HUDEP-2 (cell line): ENCODE measurements around the gene IFNB1.

ENCODE experiments used
- DNase-seq, 76 experiments: peaks; one replicate each; lab custom pipeline; 2025; ENCODE audit not compliant: unreplicated experiment in 76 of 76; lab: John Stamatoyannopoulos, UW

Gene IFNB1

GRCh38 chr9:21070906-21071305, 6.8 kb downstream of the IFNB1 start:
- DNase-seq, result no peak

- peak in 1 of 76 experiments; percentile 19 for DNase-seq
These were observed 7.6 kb downstream of the IFNB1 start for GRCh38 chr9:21070171-21070571.

- DNase-seq, result no peak
These were observed 16.7 kb downstream of the IFNB1 start for GRCh38 chr9:21060919-21061561.

- no peak for DNase-seq
These were observed 20.8 kb downstream of the IFNB1 start for GRCh38 chr9:21056931-21057330.

- no peak for DNase-seq
These were observed 23.9 kb downstream of the IFNB1 start for GRCh38 chr9:21053851-21054250.

DNA sequence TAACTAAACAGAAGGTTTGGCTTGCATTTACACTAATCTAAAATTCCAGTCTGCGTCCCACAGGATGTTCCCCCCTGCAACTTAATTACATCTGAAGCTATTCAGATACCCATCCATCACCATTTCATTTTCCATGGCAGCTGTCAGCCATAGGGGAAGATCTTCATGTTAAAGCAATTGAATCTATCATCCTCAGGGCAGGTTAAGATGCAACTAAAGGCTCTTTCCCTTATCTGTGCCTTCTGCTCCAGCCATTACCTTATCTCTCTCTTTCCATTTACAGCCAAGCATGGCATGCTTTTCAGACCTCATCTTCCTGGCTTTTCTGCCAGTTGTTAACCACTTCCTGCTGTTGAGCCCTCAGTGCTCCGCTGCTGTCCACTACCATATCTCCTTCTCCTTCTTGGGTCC, 30.5 kb downstream of the IFNB1 start:
- peak in 26 of 76 experiments; percentile 4 to 65 (median 22) for DNase-seq

- no peak for DNase-seq
These were observed 33.9 kb downstream of the IFNB1 start for GRCh38 chr9:21043841-21044240.

GRCh38 chr9:21042466-21042865, 35.3 kb downstream of the IFNB1 start:
- DNase-seq, result no peak

- no peak for DNase-seq
These were observed 38.4 kb downstream of the IFNB1 start for GRCh38 chr9:21039302-21039701.

DNA sequence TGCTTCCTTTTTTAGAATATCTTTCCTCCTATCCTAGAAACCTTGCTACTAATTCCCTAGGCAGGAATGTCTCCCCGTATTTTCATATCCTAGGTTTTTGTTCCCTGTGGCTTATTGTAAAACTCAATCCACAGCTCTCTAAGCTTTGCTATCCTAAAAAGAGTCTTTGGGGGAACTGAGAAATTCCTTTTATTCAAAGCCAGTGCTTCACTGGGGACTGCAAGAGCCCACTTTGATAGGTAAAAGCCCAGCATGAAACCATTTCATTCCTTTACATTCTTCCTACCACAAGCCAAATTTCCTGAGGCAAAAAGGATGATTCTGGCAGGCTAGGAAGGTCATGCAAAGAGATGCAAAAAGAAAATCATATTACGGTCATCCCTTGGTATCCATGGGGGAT, 40.5 kb downstream of the IFNB1 start:
- DNase-seq, result no peak

GRCh38 chr9:21031808-21032183, 45.9 kb downstream of the IFNB1 start:
- DNase-seq, result no peak

GRCh38 chr9:21031091-21031807, 46.5 kb downstream of the IFNB1 start, which contains the start of gene HACD4:
HACD4 (minus strand) TSS chr9:21031640; CDS start chr9:21031590, 50 bp downstream.
- DNase-seq, result peak in 12 of 76 experiments; percentile 1 to 26 (median 4)

- DNase-seq, result peak in 1 of 76 experiments; percentile 9
These were observed 47.2 kb downstream of the IFNB1 start for GRCh38 chr9:21030389-21031035.

DNA sequence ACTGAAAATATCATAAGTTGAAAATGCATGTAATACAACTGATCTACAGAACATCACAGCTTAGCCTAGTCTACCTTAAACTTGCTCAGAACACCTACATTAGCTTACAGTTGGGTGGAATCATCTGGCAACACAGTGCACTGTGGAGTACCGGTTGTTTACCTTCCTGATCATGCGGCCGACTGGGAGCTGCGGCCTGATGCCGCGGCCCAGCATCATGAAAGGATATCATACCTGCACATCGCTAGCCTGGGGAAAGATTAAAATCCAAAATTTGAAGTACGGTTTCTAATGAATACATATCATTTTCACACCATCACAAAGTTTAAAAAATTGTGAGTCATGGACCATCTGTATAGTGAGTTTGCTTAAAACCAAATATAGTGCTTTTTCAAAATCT, 48.1 kb downstream of the IFNB1 start:
- DNase-seq, result no peak

GRCh38 chr9:21028466-21028865, 49.3 kb downstream of the IFNB1 start:
- DNase-seq, result no peak

- DNase-seq, result no peak
These were observed 50.4 kb downstream of the IFNB1 start for GRCh38 chr9:21027295-21027694.
